ENCODE measurements around the gene TRIM65. TPM values are rescaled to one million over a fixed set of nuclear protein-coding genes. Genes with fewer than 3 reads are reported as not detected.

TRIM65 gene
- total and polyA plus RNA-seq, 10 of the 15 experiments (the other 5 are each of a cell fraction or from before 2014, with no cell fraction given) = 1.4 to 26.0 (median 10.8) TPM

- DNase-seq (ENCODE audit: low read depth, low spot score) (no peak), ATAC-seq (no peak), FAIRE-seq (no peak)
- in situ Hi-C loops (cut with MboI) = no loop called here
- H3K4me3 ChIP-seq = no peak overlapping the region
- ChIA-PET SMC1A (ENCODE audit: uncharacterized antibody, unreplicated experiment) (interaction anchor here (0.7 to 1.4 kb wide), 5 partner anchors 12 to 98 kb away, joined by 3 to 4 read pairs (median 3); partner anchors contain the start of gene TRIM47), CTCF (interaction anchor here (0.7 to 9.4 kb wide), 14 partner anchors 9 to 109 kb away, joined by 3 to 117 read pairs (median 6); partner anchors contain the start of genes GALK1, MRPL38, TRIM47 and TRIM65), POLR2A (interaction anchor here (1.1 to 5.1 kb wide), 3 partner anchors 14 to 83 kb away, joined by 3 to 39 read pairs (median 3); partner anchors contain the start of gene UNC13D), RAD21 (ENCODE audit: unreplicated experiment) (no interaction called here)
- BruUV-seq (replicated peaks) = no TSS peak
- no peak overlapping the region for H3K4me2 ChIP-seq (ENCODE audit: control insufficient read depth, insufficient read depth)
- no peak overlapping the region for H3K9ac ChIP-seq (ENCODE audit: control insufficient read depth, insufficient read depth, low read length)
- H3K79me2 ChIP-seq (ENCODE audit: control insufficient read depth, insufficient read depth, low read length) = no peaks in the 10 kb centered on the region
- 78% methylated on average over 9 of the region's 9 CpGs for WGBS (ENCODE audit: insufficient coverage, insufficient replicate concordance, low lambda C conversion rate, missing lambda C conversion rate)
- H3K4me1 ChIP-seq (ENCODE audit: control insufficient read depth, insufficient read depth, low read length) = peaks cover 33% of the 10 kb centered on the region
- H3K27ac ChIP-seq (ENCODE audit: control insufficient read depth, insufficient read depth) = no peak overlapping the region
- TF ChIP-seq HDAC6 (IDR thresholded peaks at IDR 0.05; ENCODE audit: unreplicated experiment) = no peak
- TF ChIP-seq SIN3A (IDR thresholded peaks at IDR 0.05; ENCODE audit: low read depth, low read length) = no peak
- TF ChIP-seq TCF3 (IDR thresholded peaks at IDR 0.05; ENCODE audit: borderline replicate concordance, insufficient read depth, low read depth, low read length) = no peak
- no peak for TF ChIP-seq HDAC2 (IDR thresholded peaks at IDR 0.05)
- TF ChIP-seq RELA (IDR thresholded peaks at IDR 0.05; ENCODE audit: borderline replicate concordance, partially characterized antibody) = no peak
- TF ChIP-seq RFX5 (IDR thresholded peaks at IDR 0.05; ENCODE audit: low read depth, low read length) = no peak
- TF ChIP-seq BCL3 (IDR thresholded peaks at IDR 0.05; ENCODE audit: borderline replicate concordance, insufficient read depth, low read depth, low read length, poor library complexity, severe bottlenecking) = no peak
- TF ChIP-seq NBN (IDR thresholded peaks at IDR 0.05) = no peak
- no peak for TF ChIP-seq PBX3 (IDR thresholded peaks at IDR 0.05; ENCODE audit: insufficient replicate concordance, low read depth, low read length)
- no peak for TF ChIP-seq FOXK2 (IDR thresholded peaks at IDR 0.05)
- no peak for TF ChIP-seq ETV6 (conservative IDR thresholded peaks at IDR 0.05 in 1 of 2, IDR thresholded peaks at IDR 0.05 in 1 of 2; ENCODE audit: borderline replicate concordance in 1 of 2, low read depth in 1 of 2)
- TF ChIP-seq KAT2A (conservative IDR thresholded peaks at IDR 0.05; ENCODE audit: control insufficient read depth, low read depth, low read length) = no peak
- no peak for TF ChIP-seq IKZF2 (IDR thresholded peaks at IDR 0.05)
- TF ChIP-seq CEBPZ (IDR thresholded peaks at IDR 0.05; ENCODE audit: low read depth, low read length) = no peak
- TF ChIP-seq ZNF622 (IDR thresholded peaks at IDR 0.05) = no peak
- TF ChIP-seq TCF12 (IDR thresholded peaks at IDR 0.05; ENCODE audit: low read depth, low read length) = no peak
- no peaks in the 10 kb centered on the region for H3K27me3 ChIP-seq (replicated peaks in 1 of 2; ENCODE audit: control insufficient read depth in 2 of 2, insufficient read depth in 2 of 2, low read length in 1 of 2)
- H4K20me1 ChIP-seq (ENCODE audit: control insufficient read depth, insufficient read depth) = no peaks in the 10 kb centered on the region
- no peaks in the 10 kb centered on the region for H3K36me3 ChIP-seq (ENCODE audit: control insufficient read depth in 2 of 2, insufficient read depth in 2 of 2, low read length in 1 of 2)
- intact Hi-C loops (cut with micrococcal nuclease; ENCODE audit: unreplicated experiment) = no loop called here
- no peaks in the 10 kb centered on the region for H3K9me3 ChIP-seq (replicated peaks; ENCODE audit: control insufficient read depth, insufficient read depth, low read length)
- H2AFZ ChIP-seq (ENCODE audit: control insufficient read depth, low read depth, low read length) = no peak overlapping the region
These were observed 34.8 kb downstream of the TRIM65 start for GRCh38 chr17:75861927-75862317.

All from GM12878 (cell line).